Osteoblast (primary cell): Measurements from ENCODE around the gene DNMT3B. TPM values are rescaled to one million over a fixed set of nuclear protein-coding genes. Genes with fewer than 3 reads are reported as not detected.

Experiments
- DNase-seq: peaks from one replicate; pipeline ENCODE4 v3.0.0; 2011; ENCODE audit warnings: low spot score, mixed read lengths; ENCODE audit not compliant: insufficient read length; ENCODE audit errors: missing footprints
- H2AFZ ChIP-seq: 2 replicates; pipeline ENCODE4 v1.6.0; 2011; ENCODE audit warnings: mild to moderate bottlenecking, low read length
- H3K27ac ChIP-seq: 2 replicates; pipeline ENCODE4 v1.5.1; 2011; ENCODE audit warnings: mild to moderate bottlenecking, low read depth, low read length, moderate library complexity
- H3K27me3 ChIP-seq: 2 replicates; pipeline ENCODE4 v1.6.0; 2012; ENCODE audit warnings: mild to moderate bottlenecking, control low read depth, inconsistent platforms, low read length, moderate library complexity; ENCODE audit not compliant: insufficient read depth
- H3K36me3 ChIP-seq: 2 replicates; pipeline ENCODE4 v1.5.1; 2011; ENCODE audit warnings: mild to moderate bottlenecking, low read length, control low read depth, moderate library complexity; ENCODE audit not compliant: insufficient read depth
- H3K4me1 ChIP-seq: 2 replicates; pipeline ENCODE4 v1.5.1; 2011; ENCODE audit warnings: mild to moderate bottlenecking, low read length, control low read depth, moderate library complexity; ENCODE audit not compliant: insufficient read depth
- H3K4me2 ChIP-seq: 2 replicates; pipeline ENCODE4 v1.6.0; 2011; ENCODE audit warnings: mild to moderate bottlenecking, low read length; ENCODE audit not compliant: insufficient read depth
- H3K4me3 ChIP-seq: fragments of 200-600 bp; sonication (generic); 3 replicates; pipeline ENCODE4 v1.5.1; 2012; ENCODE audit warnings: mild to moderate bottlenecking, low read length, inconsistent platforms; ENCODE audit not compliant: insufficient read depth
- H3K79me2 ChIP-seq: 2 replicates; pipeline ENCODE4 v1.6.0; 2012; ENCODE audit warnings: mild to moderate bottlenecking, low read length, control low read depth, inconsistent platforms; ENCODE audit not compliant: insufficient read depth
- H3K9me3 ChIP-seq: 2 replicates; pipeline ENCODE4 v1.5.1; 2011; ENCODE audit warnings: low read depth, low read length, control low read depth
- H4K20me1 ChIP-seq: 2 replicates; pipeline ENCODE4 v1.6.0; 2012; ENCODE audit warnings: mild to moderate bottlenecking, low read length, control low read depth; ENCODE audit not compliant: insufficient read depth
- total RNA-seq: library from RNA; depleted of rRNA; stranded (reverse); fragments of >200 nt; gene quantifications from 2 replicates; pipeline ENCODE4 v1.2.3, GENCODE V29; 2012
- TF ChIP-seq, protein P1 (sequence below): IDR thresholded peaks from 2 replicates; pipeline ENCODE4 v1.5.1; 2011; ENCODE audit warnings: mild to moderate bottlenecking, low read depth, low read length, moderate library complexity; ENCODE audit errors: extremely low read depth

The DNMT3B gene
- total RNA-seq, 1 donor, result 2.5 TPM

DNA sequence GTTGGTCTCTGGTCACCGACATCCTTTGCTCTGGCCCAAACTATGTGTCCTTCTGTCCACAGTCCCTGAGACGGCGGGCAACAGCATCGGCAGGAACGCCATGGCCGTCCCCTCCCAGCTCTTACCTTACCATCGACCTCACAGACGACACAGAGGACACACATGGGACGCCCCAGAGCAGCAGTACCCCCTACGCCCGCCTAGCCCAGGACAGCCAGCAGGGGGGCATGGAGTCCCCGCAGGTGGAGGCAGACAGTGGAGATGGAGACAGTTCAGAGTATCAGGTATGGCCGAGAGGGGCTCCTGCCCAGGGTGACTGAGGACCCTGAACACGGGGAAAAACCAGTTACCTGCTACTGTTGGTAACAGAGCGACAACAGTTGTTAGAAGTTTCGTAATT, 25.0 kb downstream of the DNMT3B start:
- H3K4me1 ChIP-seq, result no peaks in the 10 kb centered on the region
- no peaks in the 10 kb centered on the region for H3K79me2 ChIP-seq
- H3K27ac ChIP-seq, result no peak overlapping the region
- TF ChIP-seq, protein P1, sequence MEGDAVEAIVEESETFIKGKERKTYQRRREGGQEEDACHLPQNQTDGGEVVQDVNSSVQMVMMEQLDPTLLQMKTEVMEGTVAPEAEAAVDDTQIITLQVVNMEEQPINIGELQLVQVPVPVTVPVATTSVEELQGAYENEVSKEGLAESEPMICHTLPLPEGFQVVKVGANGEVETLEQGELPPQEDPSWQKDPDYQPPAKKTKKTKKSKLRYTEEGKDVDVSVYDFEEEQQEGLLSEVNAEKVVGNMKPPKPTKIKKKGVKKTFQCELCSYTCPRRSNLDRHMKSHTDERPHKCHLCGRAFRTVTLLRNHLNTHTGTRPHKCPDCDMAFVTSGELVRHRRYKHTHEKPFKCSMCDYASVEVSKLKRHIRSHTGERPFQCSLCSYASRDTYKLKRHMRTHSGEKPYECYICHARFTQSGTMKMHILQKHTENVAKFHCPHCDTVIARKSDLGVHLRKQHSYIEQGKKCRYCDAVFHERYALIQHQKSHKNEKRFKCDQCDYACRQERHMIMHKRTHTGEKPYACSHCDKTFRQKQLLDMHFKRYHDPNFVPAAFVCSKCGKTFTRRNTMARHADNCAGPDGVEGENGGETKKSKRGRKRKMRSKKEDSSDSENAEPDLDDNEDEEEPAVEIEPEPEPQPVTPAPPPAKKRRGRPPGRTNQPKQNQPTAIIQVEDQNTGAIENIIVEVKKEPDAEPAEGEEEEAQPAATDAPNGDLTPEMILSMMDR, result no peak
- no peak for DNase-seq
- H3K4me3 ChIP-seq, result no peak overlapping the region
- H3K36me3 ChIP-seq, result peaks cover 14% of the 10 kb centered on the region
- H4K20me1 ChIP-seq, result no peaks in the 10 kb centered on the region
- H3K4me2 ChIP-seq, result no peak overlapping the region
- no peaks in the 10 kb centered on the region for H3K9me3 ChIP-seq
- H3K27me3 ChIP-seq, result no peaks in the 10 kb centered on the region
- H2AFZ ChIP-seq, result no peak overlapping the region

DNA sequence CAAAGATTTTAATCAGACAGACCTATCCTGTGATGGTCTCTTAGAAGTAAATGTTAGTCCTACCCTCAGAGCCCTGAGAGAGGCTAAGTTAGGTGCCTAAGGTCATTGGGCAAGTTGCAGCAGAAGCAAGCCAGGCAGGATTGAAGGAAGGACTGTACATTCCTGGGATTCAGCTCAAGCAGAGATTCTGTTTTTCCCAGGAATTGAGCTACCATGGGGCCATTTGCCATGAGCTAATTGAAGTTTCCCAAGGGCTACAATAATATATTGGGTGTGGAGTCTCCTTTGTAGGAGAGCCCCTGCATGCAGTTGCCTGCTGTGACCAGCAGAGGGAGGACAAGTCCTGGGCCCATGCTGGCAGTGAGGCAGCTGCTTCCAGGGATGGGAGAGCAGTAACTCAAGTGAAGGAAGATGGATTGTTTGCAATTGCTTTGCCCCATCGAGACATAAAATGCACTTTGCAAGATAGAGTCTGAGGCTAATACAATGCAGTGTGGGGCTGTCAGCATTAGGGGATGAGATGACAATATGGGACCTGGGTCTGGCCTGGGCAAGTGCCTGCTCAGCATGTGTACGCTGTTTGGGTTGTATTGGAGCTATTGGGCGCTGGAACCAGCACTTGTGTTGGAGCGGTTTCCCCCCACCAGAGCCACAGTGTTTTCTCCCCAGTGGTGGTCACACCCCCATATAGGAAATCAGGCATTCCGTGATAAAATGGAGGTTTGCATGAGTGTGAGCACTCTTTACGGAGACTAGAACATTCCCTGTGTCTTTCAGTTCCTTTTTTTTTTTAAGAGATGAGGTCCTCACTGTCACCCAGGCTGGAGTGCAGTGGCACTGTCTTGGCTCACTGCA, 27.9 kb downstream of the DNMT3B start:
- Histone ChIP-seq H3K9me3 (no peaks in the 10 kb centered on the region), H2AFZ (no peak overlapping the region), H3K36me3 (peaks cover 14% of the 10 kb centered on the region), H3K27ac (no peak overlapping the region), H3K79me2 (no peaks in the 10 kb centered on the region), H3K4me1 (no peaks in the 10 kb centered on the region), H4K20me1 (no peaks in the 10 kb centered on the region), H3K4me3 (no peak overlapping the region), H3K4me2 (no peak overlapping the region), H3K27me3 (no peaks in the 10 kb centered on the region)
- TF ChIP-seq, protein P1, result peak; percentile 100
- peak; percentile 99 for DNase-seq

DNA sequence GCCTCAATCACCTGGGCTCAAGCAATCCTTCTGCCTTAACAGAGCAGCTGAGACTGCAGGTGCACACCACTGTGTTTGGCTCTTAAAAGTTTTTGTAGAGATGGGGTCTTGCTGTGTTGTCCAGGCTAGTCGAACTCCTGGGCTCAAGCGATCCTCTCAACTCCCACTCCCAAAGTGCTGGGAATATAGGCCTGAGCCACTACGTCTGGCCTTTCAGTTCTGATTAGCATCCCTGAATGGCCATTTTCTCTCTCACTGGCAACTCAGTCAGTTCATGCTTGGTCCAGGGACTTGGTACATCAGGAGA, 28.5 kb downstream of the DNMT3B start:
- no peaks in the 10 kb centered on the region for H4K20me1 ChIP-seq
- no peak overlapping the region for H3K27ac ChIP-seq
- H2AFZ ChIP-seq, result no peak overlapping the region
- peaks cover 14% of the 10 kb centered on the region for H3K36me3 ChIP-seq
- DNase-seq, result no peak
- no peak overlapping the region for H3K4me3 ChIP-seq
- H3K4me2 ChIP-seq, result no peak overlapping the region
- H3K79me2 ChIP-seq, result no peaks in the 10 kb centered on the region
- TF ChIP-seq, protein P1, result no peak
- no peaks in the 10 kb centered on the region for H3K9me3 ChIP-seq
- H3K4me1 ChIP-seq, result no peaks in the 10 kb centered on the region
- H3K27me3 ChIP-seq, result no peaks in the 10 kb centered on the region

DNA sequence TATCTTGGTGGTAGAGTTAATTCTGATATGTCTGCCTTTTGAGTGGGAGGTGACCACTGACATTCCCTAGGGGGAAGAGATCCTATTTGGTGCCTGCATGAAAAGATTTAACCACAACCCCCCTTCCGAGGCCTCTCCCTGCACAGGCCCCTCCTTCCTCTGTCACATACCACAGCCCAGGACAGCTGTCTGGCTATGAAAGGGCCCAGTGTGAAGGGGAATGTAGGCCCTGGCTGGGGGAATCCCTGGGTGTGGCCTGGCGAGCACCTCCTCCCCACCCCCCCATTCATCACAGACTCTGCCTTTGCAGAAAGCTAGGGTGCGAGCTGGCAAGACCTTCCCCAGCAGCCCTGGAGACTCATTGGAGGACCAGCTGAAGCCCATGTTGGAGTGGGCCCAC, 30.1 kb downstream of the DNMT3B start:
- H3K4me2 ChIP-seq, result no peak overlapping the region
- DNase-seq, result no peak
- no peaks in the 10 kb centered on the region for H3K4me1 ChIP-seq
- TF ChIP-seq, protein P1, result no peak
- no peaks in the 10 kb centered on the region for H3K79me2 ChIP-seq
- no peak overlapping the region for H3K27ac ChIP-seq
- no peak overlapping the region for H3K4me3 ChIP-seq
- H4K20me1 ChIP-seq, result no peaks in the 10 kb centered on the region
- no peaks in the 10 kb centered on the region for H3K9me3 ChIP-seq
- H3K36me3 ChIP-seq, result peaks cover 14% of the 10 kb centered on the region
- no peaks in the 10 kb centered on the region for H3K27me3 ChIP-seq
- no peak overlapping the region for H2AFZ ChIP-seq
